ENCODE data around the gene CD300LB.
A peak's percentile ranks its signal among the peaks of the same experiment; 100 is the strongest.

The CD300LB gene

GRCh38 chr17:74552037-74552436, 20.8 kb upstream of the CD300LB start:
- no peak for DNase-seq
- in situ Hi-C loops (cut with MboI; ENCODE audit: low pct_unique_long_range_greater_than_20kb, low sequenced_read_pairs), result no loop called here

GRCh38 chr17:74550602-74551001, 19.3 kb upstream of the CD300LB start:
- in situ Hi-C loops (cut with MboI; ENCODE audit: low pct_unique_long_range_greater_than_20kb, low sequenced_read_pairs), result no loop called here
- DNase-seq, result no peak

GRCh38 chr17:74549343-74549742, 18.1 kb upstream of the CD300LB start:
- DNase-seq, result no peak
- in situ Hi-C loops (cut with MboI; ENCODE audit: low pct_unique_long_range_greater_than_20kb, low sequenced_read_pairs), result no loop called here

GRCh38 chr17:74547736-74548135, 16.5 kb upstream of the CD300LB start:
- DNase-seq, result no peak
- in situ Hi-C loops (cut with MboI; ENCODE audit: low pct_unique_long_range_greater_than_20kb, low sequenced_read_pairs), result no loop called here

- no peak for DNase-seq
- in situ Hi-C loops (cut with MboI; ENCODE audit: low pct_unique_long_range_greater_than_20kb, low sequenced_read_pairs), result no loop called here
These were observed 16.0 kb upstream of the CD300LB start for GRCh38 chr17:74547264-74547663.

- no peak for DNase-seq
- in situ Hi-C loops (cut with MboI; ENCODE audit: low pct_unique_long_range_greater_than_20kb, low sequenced_read_pairs), result no loop called here
These were observed 15.3 kb upstream of the CD300LB start for GRCh38 chr17:74546586-74546985.

- in situ Hi-C loops (cut with MboI; ENCODE audit: low pct_unique_long_range_greater_than_20kb, low sequenced_read_pairs), result no loop called here
- peak; percentile 35 for DNase-seq
These were observed 14.6 kb upstream of the CD300LB start, which contains the start of gene CD300C for GRCh38 chr17:74545843-74546230. Gene CD300C, minus strand, starts transcription at chr17:74546115. Its CDS starts 333 bp downstream, at chr17:74545782.

GRCh38 chr17:74544991-74545842, 13.9 kb upstream of the CD300LB start:
- in situ Hi-C loops (cut with MboI; ENCODE audit: low pct_unique_long_range_greater_than_20kb, low sequenced_read_pairs), result no loop called here
- no peak for DNase-seq

GRCh38 chr17:74543891-74544760, 12.9 kb upstream of the CD300LB start:
- no peak for DNase-seq
- in situ Hi-C loops (cut with MboI; ENCODE audit: low pct_unique_long_range_greater_than_20kb, low sequenced_read_pairs), result no loop called here

- in situ Hi-C loops (cut with MboI; ENCODE audit: low pct_unique_long_range_greater_than_20kb, low sequenced_read_pairs), result no loop called here
- no peak for DNase-seq
These were observed 12.1 kb upstream of the CD300LB start for GRCh38 chr17:74543406-74543805.

- DNase-seq, result no peak
- in situ Hi-C loops (cut with MboI; ENCODE audit: low pct_unique_long_range_greater_than_20kb, low sequenced_read_pairs), result no loop called here
These were observed 11.6 kb upstream of the CD300LB start for GRCh38 chr17:74542727-74543383.

GRCh38 chr17:74542166-74542565, 10.9 kb upstream of the CD300LB start:
- in situ Hi-C loops (cut with MboI; ENCODE audit: low pct_unique_long_range_greater_than_20kb, low sequenced_read_pairs), result no loop called here
- DNase-seq, result no peak

GRCh38 chr17:74541176-74542111, 10.2 kb upstream of the CD300LB start:
- DNase-seq, result no peak
- in situ Hi-C loops (cut with MboI; ENCODE audit: low pct_unique_long_range_greater_than_20kb, low sequenced_read_pairs), result no loop called here

GRCh38 chr17:74539281-74539820, 8.1 kb upstream of the CD300LB start:
- DNase-seq, result no peak
- in situ Hi-C loops (cut with MboI; ENCODE audit: low pct_unique_long_range_greater_than_20kb, low sequenced_read_pairs), result no loop called here

- in situ Hi-C loops (cut with MboI; ENCODE audit: low pct_unique_long_range_greater_than_20kb, low sequenced_read_pairs), result no loop called here
- no peak for DNase-seq
These were observed 5.6 kb upstream of the CD300LB start for GRCh38 chr17:74536890-74537289.

- peak; percentile 99 for DNase-seq
- in situ Hi-C loops (cut with MboI; ENCODE audit: low pct_unique_long_range_greater_than_20kb, low sequenced_read_pairs), result no loop called here
These were observed 840 bp upstream of the CD300LB start for GRCh38 chr17:74532115-74532514.

- in situ Hi-C loops (cut with MboI; ENCODE audit: low pct_unique_long_range_greater_than_20kb, low sequenced_read_pairs), result no loop called here
- DNase-seq, result no peak
These were observed 484 bp downstream of the CD300LB start for GRCh38 chr17:74530831-74531150.

GRCh38 chr17:74529243-74529642, 2.0 kb downstream of the CD300LB start:
- no peak for DNase-seq
- in situ Hi-C loops (cut with MboI; ENCODE audit: low pct_unique_long_range_greater_than_20kb, low sequenced_read_pairs), result no loop called here

All from KBM-7 (cell line).